K562 (cell line): ENCODE results near the gene PUM1. TPM values are rescaled to one million over a fixed set of nuclear protein-coding genes. Genes with fewer than 3 reads are reported as not detected.

Experiments used
- CXXC5 ChIP-seq: fragments of 250-450 bp; sonication (Bioruptor Pico); IDR thresholded peaks from 2 replicates; pipeline ENCODE4 v1.8.0; 2022; ENCODE audit warnings: inconsistent platforms, mild to moderate bottlenecking, moderate library complexity
- DDX20 ChIP-seq: fragments of 450-650 bp; IDR thresholded peaks from 2 replicates; pipeline ENCODE4 v1.6.1; 2016; ENCODE audit warnings: missing genetic modification characterization, low read depth, mild to moderate bottlenecking, missing compliant biosample characterization, moderate library complexity
- EHMT2 ChIP-seq: fragments of 450-650 bp; IDR thresholded peaks from 2 replicates; pipeline ENCODE4 v1.6.1; 2018; ENCODE audit warnings: antibody characterized with exemption
- ETS2 ChIP-seq: IDR thresholded peaks from 2 replicates; pipeline ENCODE4 v1.6.1; 2016; ENCODE audit warnings: borderline replicate concordance, missing genetic modification characterization, mild to moderate bottlenecking, moderate library complexity, missing compliant biosample characterization; ENCODE audit not compliant: poor library complexity, severe bottlenecking
- FOXA1 ChIP-seq: fragments of 450-650 bp; IDR thresholded peaks from 2 replicates; pipeline ENCODE4 v1.6.1; 2016; ENCODE audit warnings: mild to moderate bottlenecking, borderline replicate concordance
- FOXK1 ChIP-seq: sonication (generic); formaldehyde crosslinking; IDR thresholded peaks from 2 replicates; pipeline ENCODE4 v1.8.0; 2022; ENCODE audit warnings: missing genetic modification reagents, mild to moderate bottlenecking, borderline replicate concordance
- HMG20A ChIP-seq: fragments of 450-650 bp; formaldehyde crosslinking; conservative IDR thresholded peaks from 2 replicates; pipeline ENCODE4 v1.4.0; 2020; ENCODE audit warnings: mild to moderate bottlenecking, mixed read lengths
- MXI1 ChIP-seq: IDR thresholded peaks from 2 replicates; pipeline ENCODE4 v1.6.1; 2011; ENCODE audit warnings: low read depth, mild to moderate bottlenecking, improper control_type of control experiment, low read length
- NCOA4 ChIP-seq: fragments of 450-650 bp; IDR thresholded peaks from 2 replicates; pipeline ENCODE4 v1.6.1; 2018; ENCODE audit warnings: mild to moderate bottlenecking; ENCODE audit not compliant: partially characterized antibody
- NR2C2 ChIP-seq, 2 experiments: fragments of 200-800 bp in 1 of 2; sonication (Bioruptor generic) in 1 of 2; sonication (generic) in 1 of 2; formaldehyde crosslinking in 1 of 2; IDR thresholded peaks; 2 replicates each; pipeline versions ENCODE4 v1.6.1 to v1.8.0; 2016 to 2022; ENCODE audit warnings: mild to moderate bottlenecking in 1 of 2, missing compliant biosample characterization in 1 of 2, missing genetic modification characterization in 1 of 2, missing genetic modification reagents in 1 of 2
- PHB2 ChIP-seq: fragments of 450-650 bp; IDR thresholded peaks from 2 replicates; pipeline ENCODE4 v1.6.1; 2017; ENCODE audit warnings: low read depth
- RBM22 ChIP-seq: fragments of 200-400 bp; formaldehyde crosslinking; IDR thresholded peaks from 2 replicates; pipeline ENCODE4 v1.6.1; 2018; ENCODE audit warnings: low read length, low read depth; ENCODE audit not compliant: poor library complexity, severe bottlenecking
- RBM25 ChIP-seq: fragments of 200-400 bp; formaldehyde crosslinking; IDR thresholded peaks from 2 replicates; pipeline ENCODE4 v1.6.1; 2018; ENCODE audit warnings: low read length, low read depth, moderate library complexity; ENCODE audit not compliant: severe bottlenecking
- RUNX1 ChIP-seq: sonication (generic); IDR thresholded peaks from 2 replicates; pipeline ENCODE4 v1.6.1; 2016; ENCODE audit warnings: antibody characterized with exemption, low read depth
- SP1 ChIP-seq: sonication (generic); formaldehyde crosslinking; IDR thresholded peaks from 2 replicates; pipeline ENCODE4 v1.8.1; 2022; ENCODE audit warnings: mild to moderate bottlenecking, missing genetic modification reagents
- ZNF23 ChIP-seq: fragments of 250-450 bp; sonication (Bioruptor Pico); IDR thresholded peaks from 2 replicates; pipeline ENCODE4 v1.4.0; 2020; ENCODE audit warnings: mild to moderate bottlenecking
- ZNF239 ChIP-seq: fragments of 250-450 bp; sonication (Bioruptor Pico); IDR thresholded peaks from 2 replicates; pipeline ENCODE4 v1.4.0; 2020; ENCODE audit warnings: mild to moderate bottlenecking
- ZNF316 ChIP-seq: fragments of 450-650 bp; IDR thresholded peaks from 2 replicates; pipeline ENCODE4 v1.6.1; 2016
- ZNF436 ChIP-seq: fragments of 250-450, 450-650 bp; sonication (Bioruptor Pico); formaldehyde crosslinking; IDR thresholded peaks from 2 replicates; pipeline ENCODE4 v1.7.0; 2020; ENCODE audit warnings: mild to moderate bottlenecking
- ZNF780A ChIP-seq: fragments of 250-450 bp; sonication (Bioruptor Pico); IDR thresholded peaks from 2 replicates; pipeline ENCODE4 v1.5.0; 2021; ENCODE audit warnings: mild to moderate bottlenecking
- ZNF830 ChIP-seq: fragments of 250-450 bp; sonication (Bioruptor Pico); IDR thresholded peaks from 2 replicates; pipeline ENCODE4 v1.5.0; 2021; ENCODE audit warnings: mild to moderate bottlenecking
- polyA plus RNA-seq, 8 experiments: library from polyadenylated mRNA; depleted of rRNA in 4 of 8; stranded (reverse) in 5 of 8; unstranded in 3 of 8; fragments of >200 nt; fragmentation: Nextera tagmentation in 2 of 8; fragmentation: Illumina TruSeq in 1 of 8; extraction: Ambion mirVana in 2 of 8; extraction: Trizol in 1 of 8; gene quantifications; 2 replicates each; pipeline versions ENCODE4 v1.2.1 to v1.2.3, GENCODE V29; 2011 to 2014; ENCODE audit warnings: inconsistent platforms in 1 of 8, missing spikeins in 1 of 8
- total RNA-seq, 7 experiments: library from RNA; depleted of rRNA in 6 of 7; stranded (reverse); fragments of >200 nt in 6 of 7; fragmentation: Illumina TruSeq in 2 of 7; extraction: Trizol in 2 of 7; gene quantifications; 2 replicates each; pipeline versions ENCODE4 v1.2.1 to v1.2.3, GENCODE V29; 2011 to 2021; ENCODE audit warnings: low replicate concordance in 1 of 7
- TF ChIP-seq, protein P1 (sequence below): fragments of 150-350 bp; conservative IDR thresholded peaks from 2 replicates; pipeline ENCODE4 v1.6.1; 2014; ENCODE audit warnings: low read length
- TF ChIP-seq, protein P2 (sequence below): fragments of 450-650 bp; formaldehyde crosslinking; conservative IDR thresholded peaks from 2 replicates; pipeline ENCODE4 v1.4.0; 2022; ENCODE audit warnings: mild to moderate bottlenecking, missing genetic modification characterization
- TF ChIP-seq, protein P3 (sequence below): fragments of 200-800 bp; sonication (Bioruptor generic); IDR thresholded peaks from 2 replicates; pipeline ENCODE4 v1.6.1; 2017; ENCODE audit warnings: missing genetic modification characterization, missing compliant biosample characterization

The PUM1 gene
- total and polyA plus RNA-seq, 9 of the 15 experiments (the other 6 are each of a cell fraction or from before 2014, with no cell fraction given): 37.7 to 104 (median 55.7) TPM

DNA sequence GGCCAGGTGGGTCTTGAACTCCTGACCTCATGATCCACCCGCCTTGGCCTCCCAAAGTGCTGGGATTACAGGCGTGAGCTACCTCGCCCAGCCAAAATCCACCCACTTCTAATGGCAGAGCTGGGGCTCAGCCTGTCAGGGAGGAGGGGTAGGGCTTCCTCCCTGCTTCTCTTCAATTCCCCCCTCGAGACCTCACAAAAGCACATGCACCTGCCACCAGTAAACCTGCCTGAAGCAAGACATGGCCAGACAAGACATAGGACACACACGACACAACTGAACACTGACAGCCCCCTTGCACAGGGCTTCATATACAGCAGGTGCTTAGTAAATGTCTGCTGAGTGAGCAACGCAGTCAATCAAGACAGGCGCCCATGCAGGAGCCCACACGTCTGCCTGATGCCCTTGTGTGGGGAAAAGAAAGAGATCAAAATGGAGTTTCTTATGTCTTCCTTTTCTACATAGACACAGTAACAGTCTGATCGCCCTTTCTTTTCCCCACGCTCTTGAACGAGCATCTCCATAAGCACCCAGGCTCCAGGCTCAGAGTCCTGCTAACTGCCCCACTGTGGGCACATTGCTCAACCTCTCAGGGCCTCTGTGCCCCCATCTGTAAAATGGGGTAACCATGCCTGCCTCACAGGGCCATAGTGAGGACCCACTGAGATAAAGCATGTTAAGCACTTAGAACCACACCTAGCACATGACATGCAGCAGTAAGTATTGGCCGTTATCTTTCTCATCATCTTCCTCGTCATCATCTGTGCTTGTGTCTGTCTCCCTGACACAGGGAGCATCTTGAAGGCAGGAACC lies 165.7 kb downstream of the PUM1 start (continued):
- TF ChIP-seq, protein P1, sequence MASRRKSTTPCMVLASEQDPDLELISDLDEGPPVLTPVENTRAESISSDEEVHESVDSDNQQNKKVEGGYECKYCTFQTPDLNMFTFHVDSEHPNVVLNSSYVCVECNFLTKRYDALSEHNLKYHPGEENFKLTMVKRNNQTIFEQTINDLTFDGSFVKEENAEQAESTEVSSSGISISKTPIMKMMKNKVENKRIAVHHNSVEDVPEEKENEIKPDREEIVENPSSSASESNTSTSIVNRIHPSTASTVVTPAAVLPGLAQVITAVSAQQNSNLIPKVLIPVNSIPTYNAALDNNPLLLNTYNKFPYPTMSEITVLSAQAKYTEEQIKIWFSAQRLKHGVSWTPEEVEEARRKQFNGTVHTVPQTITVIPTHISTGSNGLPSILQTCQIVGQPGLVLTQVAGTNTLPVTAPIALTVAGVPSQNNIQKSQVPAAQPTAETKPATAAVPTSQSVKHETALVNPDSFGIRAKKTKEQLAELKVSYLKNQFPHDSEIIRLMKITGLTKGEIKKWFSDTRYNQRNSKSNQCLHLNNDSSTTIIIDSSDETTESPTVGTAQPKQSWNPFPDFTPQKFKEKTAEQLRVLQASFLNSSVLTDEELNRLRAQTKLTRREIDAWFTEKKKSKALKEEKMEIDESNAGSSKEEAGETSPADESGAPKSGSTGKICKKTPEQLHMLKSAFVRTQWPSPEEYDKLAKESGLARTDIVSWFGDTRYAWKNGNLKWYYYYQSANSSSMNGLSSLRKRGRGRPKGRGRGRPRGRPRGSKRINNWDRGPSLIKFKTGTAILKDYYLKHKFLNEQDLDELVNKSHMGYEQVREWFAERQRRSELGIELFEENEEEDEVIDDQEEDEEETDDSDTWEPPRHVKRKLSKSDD: no peak
- TF ChIP-seq ZNF316 (no peak), ZNF830 (CRISPR knock-in tag) (no peak), ETS2 (tag) (no peak), NCOA4 (no peak), HMG20A (CRISPR knock-in tag) (no peak), PHB2 (no peak), ZNF436 (CRISPR knock-in tag) (no peak), SP1 (CRISPR knock-in tag) (no peak), CXXC5 (CRISPR knock-in tag) (peak; percentile 45; the same call in 1 of the 2 replicates), MXI1 (no peak), FOXA1 (no peak), FOXK1 (CRISPR knock-in tag) (no peak), NR2C2 (CRISPR knock-in tag; IDR thresholded peaks at IDR 0.05) (no peak), NR2C2 (tag; IDR thresholded peaks at IDR 0.05) (peak; percentile 56; the same call in 1 of the 2 replicates), ZNF780A (CRISPR knock-in tag) (0 out of 2 replicates have a peak, but pooled peaks have one; percentile 58), EHMT2 (no peak), DDX20 (tag) (0 out of 2 replicates have a peak, but pooled peaks have one; percentile 20), RUNX1 (no peak), ZNF23 (no peak), ZNF239 (CRISPR knock-in tag) (no peak), RBM25 (no peak), RBM22 (no peak)
- TF ChIP-seq, protein P2, sequence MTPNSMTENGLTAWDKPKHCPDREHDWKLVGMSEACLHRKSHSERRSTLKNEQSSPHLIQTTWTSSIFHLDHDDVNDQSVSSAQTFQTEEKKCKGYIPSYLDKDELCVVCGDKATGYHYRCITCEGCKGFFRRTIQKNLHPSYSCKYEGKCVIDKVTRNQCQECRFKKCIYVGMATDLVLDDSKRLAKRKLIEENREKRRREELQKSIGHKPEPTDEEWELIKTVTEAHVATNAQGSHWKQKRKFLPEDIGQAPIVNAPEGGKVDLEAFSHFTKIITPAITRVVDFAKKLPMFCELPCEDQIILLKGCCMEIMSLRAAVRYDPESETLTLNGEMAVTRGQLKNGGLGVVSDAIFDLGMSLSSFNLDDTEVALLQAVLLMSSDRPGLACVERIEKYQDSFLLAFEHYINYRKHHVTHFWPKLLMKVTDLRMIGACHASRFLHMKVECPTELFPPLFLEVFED: no peak
- TF ChIP-seq, protein P3, sequence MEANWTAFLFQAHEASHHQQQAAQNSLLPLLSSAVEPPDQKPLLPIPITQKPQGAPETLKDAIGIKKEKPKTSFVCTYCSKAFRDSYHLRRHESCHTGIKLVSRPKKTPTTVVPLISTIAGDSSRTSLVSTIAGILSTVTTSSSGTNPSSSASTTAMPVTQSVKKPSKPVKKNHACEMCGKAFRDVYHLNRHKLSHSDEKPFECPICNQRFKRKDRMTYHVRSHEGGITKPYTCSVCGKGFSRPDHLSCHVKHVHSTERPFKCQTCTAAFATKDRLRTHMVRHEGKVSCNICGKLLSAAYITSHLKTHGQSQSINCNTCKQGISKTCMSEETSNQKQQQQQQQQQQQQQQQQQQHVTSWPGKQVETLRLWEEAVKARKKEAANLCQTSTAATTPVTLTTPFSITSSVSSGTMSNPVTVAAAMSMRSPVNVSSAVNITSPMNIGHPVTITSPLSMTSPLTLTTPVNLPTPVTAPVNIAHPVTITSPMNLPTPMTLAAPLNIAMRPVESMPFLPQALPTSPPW: no peak
